Measurements from ENCODE around the gene C2CD4B.

The C2CD4B gene

DNA sequence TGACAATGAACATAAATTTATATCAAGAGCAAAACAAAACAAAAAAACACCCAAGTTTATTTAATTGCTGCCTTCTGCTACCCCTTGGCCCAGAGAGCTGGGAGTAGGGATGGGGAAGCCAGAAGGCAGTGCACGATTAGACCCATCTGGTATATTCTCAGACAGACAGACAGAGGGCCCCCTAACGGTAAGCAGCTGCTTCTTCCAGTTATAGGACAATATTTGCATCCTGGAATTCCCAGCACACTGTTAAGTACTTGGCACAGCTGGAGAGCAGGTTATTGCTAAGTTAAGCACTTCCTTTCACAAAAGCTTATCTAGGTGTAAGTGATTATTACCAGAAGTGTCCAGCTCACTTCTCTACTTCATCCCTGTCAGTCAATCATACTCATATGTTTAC lies 39.3 kb downstream of the C2CD4B start:
- TF ChIP-seq CTCF (IDR thresholded peaks at IDR 0.05; ENCODE audit: low read depth, low read length), result peak; percentile 42

DNA sequence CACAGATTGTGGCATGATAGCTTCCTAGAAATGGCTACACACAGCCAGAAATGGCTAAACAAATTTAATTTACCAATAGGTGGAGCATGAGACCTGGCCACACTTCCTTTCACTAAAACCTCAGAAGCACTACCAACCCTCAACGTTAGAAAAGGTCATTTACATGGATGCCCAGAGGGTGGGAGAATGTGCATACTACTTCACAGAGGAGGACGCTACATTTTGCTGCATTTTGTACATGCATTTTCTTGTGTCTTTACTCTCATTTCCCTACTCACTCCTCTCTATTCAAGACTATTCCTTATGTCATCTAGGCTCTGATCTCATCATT lies 40.1 kb downstream of the C2CD4B start:
- no peak for TF ChIP-seq CTCF (IDR thresholded peaks at IDR 0.05; ENCODE audit: low read depth, low read length)
- no peak for DNase-seq (ENCODE audit: extremely low read depth, low read depth)

More for the DNA sequence above, 39.3 kb downstream of the C2CD4B start:
- DNase-seq (ENCODE audit: extremely low read depth, low read depth), result no peak

DNA sequence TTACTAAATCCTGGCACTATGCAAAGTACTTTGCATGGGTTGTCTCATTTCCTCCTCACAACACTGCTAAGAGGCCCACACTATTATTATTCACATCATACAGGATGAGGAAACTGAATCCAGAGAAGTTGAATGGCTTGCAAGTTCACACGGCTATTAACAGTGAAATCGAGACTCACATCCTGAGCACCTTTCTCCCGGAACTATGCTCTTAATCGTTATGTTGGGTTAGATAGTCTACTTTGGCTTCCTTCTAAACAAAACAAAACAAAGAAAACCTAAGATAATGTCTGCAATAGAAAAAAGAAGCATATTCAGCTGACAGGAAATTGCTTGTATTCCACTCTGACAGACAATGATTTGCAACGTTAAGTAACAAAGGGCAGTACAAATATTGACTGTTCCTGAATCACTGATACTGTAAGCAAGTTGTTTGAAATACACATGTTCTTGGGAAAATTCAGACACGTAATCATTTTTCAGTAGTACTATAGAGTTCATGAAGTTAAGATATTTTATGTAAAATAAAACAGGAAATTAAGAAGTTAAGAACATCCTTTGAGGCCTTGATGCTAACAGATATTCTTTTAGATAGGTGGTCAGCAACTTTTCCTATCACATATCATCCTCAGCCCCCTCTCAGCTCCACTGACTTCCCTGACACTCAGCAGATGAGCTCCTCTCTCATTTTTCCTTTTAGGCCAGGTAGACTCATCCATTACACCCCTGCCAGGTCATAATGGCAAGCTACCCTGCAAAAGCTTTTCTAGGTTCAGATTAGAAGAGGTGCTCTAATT lies 40.7 kb downstream of the C2CD4B start:
- no peak for TF ChIP-seq CTCF (IDR thresholded peaks at IDR 0.05; ENCODE audit: low read depth, low read length)
- DNase-seq (ENCODE audit: extremely low read depth, low read depth), result no peak

DNA sequence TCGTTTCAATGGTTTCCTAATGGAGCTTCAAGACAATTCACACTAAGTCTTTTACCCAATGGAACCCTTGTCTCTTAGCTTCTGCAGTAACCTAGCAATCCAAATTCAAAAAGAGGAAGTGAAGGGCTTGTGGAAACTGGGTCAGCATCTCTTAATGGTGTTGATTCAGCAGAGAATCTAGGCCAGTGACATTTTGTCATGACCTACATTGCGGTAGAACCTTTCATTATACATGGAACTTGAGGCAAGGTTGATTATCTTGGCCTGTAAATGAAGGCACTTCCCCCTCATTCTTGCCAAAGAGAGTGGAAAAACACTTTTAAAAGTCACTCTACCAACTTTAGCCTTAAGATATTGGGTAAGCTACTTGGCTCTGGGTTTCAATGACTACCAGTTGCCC lies 42.8 kb downstream of the C2CD4B start:
- no peak for DNase-seq (ENCODE audit: extremely low read depth, low read depth)
- no peak for TF ChIP-seq CTCF (IDR thresholded peaks at IDR 0.05; ENCODE audit: low read depth, low read length)

- DNase-seq (ENCODE audit: extremely low read depth, low read depth), result no peak
- no peak for TF ChIP-seq CTCF (IDR thresholded peaks at IDR 0.05; ENCODE audit: low read depth, low read length)
Observed at GRCh38 chr15:62121273-62122015, 43.6 kb downstream of the C2CD4B start.

- TF ChIP-seq CTCF (IDR thresholded peaks at IDR 0.05; ENCODE audit: low read depth, low read length), result no peak
- no peak for DNase-seq (ENCODE audit: extremely low read depth, low read depth)
Observed at GRCh38 chr15:62120776-62121175, 44.3 kb downstream of the C2CD4B start.

- TF ChIP-seq CTCF (IDR thresholded peaks at IDR 0.05; ENCODE audit: low read depth, low read length), result no peak
Observed at GRCh38 chr15:62119874-62120273, 45.2 kb downstream of the C2CD4B start.

More at GRCh38 chr15:62119874-62120273, 45.2 kb downstream of the C2CD4B start:
- DNase-seq (ENCODE audit: extremely low read depth, low read depth), result no peak
